ENCODE data around the gene AUTS2.

Gene AUTS2

GRCh38 chr7:69739931-69740431 lies 141.7 kb downstream of the AUTS2 start:
- no peak overlapping the region for H3K4me3 ChIP-seq (ENCODE audit: low read depth, low read length)
- TF ChIP-seq, protein P1, sequence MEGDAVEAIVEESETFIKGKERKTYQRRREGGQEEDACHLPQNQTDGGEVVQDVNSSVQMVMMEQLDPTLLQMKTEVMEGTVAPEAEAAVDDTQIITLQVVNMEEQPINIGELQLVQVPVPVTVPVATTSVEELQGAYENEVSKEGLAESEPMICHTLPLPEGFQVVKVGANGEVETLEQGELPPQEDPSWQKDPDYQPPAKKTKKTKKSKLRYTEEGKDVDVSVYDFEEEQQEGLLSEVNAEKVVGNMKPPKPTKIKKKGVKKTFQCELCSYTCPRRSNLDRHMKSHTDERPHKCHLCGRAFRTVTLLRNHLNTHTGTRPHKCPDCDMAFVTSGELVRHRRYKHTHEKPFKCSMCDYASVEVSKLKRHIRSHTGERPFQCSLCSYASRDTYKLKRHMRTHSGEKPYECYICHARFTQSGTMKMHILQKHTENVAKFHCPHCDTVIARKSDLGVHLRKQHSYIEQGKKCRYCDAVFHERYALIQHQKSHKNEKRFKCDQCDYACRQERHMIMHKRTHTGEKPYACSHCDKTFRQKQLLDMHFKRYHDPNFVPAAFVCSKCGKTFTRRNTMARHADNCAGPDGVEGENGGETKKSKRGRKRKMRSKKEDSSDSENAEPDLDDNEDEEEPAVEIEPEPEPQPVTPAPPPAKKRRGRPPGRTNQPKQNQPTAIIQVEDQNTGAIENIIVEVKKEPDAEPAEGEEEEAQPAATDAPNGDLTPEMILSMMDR (IDR thresholded peaks at IDR 0.05; ENCODE audit: low read depth, low read length), result no peak

- no peak overlapping the region for H3K4me3 ChIP-seq (ENCODE audit: low read depth, low read length)
- TF ChIP-seq, protein P1 (IDR thresholded peaks at IDR 0.05; ENCODE audit: low read depth, low read length), result no peak
These were observed 144.0 kb downstream of the AUTS2 start for GRCh38 chr7:69742237-69742636.

DNA sequence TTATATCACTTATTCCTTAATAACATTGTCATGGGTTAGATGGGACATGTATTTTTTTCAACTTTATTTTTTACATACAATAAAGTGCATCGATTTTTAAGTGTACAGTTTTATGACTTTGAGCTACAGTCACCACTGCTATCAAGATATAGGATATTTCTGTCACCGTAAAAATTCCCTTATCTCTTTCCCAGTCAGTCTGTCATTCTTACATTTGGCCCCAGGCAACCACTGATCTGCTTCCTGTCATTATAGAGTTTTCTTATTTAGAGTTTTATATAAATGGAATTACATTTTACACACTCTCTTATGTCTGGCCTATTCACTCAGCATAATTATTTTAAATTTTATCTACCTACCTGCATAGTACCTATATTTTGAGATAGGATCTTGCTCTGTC lies 145.2 kb downstream of the AUTS2 start:
- H3K4me3 ChIP-seq (ENCODE audit: low read depth, low read length), result no peak overlapping the region
- TF ChIP-seq, protein P1 (IDR thresholded peaks at IDR 0.05; ENCODE audit: low read depth, low read length), result no peak

DNA sequence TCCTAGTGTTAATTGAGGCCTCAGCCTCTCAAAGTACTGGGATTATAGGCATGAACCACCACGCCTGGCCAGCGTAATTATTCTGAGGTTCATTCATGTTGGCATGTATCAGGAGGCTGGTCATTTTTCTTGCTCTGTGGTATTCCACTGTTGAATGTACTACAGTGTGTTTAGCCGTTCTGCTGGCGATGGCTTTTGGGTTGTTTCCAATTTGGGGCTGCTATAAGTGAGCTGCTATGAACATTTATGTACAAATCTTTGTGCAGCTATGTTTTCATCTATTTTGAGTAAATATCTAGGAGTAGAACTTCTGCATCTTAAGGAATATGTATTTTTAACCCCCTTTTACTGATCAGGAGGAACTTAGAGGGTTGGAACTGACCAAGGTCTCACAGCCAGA lies 145.8 kb downstream of the AUTS2 start:
- no peak overlapping the region for H3K4me3 ChIP-seq (ENCODE audit: low read depth, low read length)
- TF ChIP-seq, protein P1 (IDR thresholded peaks at IDR 0.05; ENCODE audit: low read depth, low read length), result no peak

DNA sequence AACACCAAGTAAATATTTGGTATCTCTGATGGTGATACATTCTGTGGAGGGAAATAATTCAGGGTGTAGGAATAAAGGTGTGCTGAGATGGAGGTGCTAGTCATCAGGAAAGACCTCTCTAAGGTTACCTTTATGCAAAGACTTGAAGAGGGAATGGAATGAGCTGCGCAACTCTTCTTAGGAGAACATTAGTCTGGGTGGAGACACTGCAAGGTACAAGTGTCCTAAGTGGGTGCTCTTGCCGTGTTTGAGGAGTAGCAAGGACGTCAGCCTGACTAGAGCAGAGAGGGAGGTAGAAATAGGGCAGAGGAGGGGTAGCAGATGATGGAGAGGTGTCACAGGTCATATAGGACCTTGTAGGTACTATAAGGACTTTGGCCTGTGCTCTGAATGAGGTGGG lies 148.1 kb downstream of the AUTS2 start:
- TF ChIP-seq, protein P1 (IDR thresholded peaks at IDR 0.05; ENCODE audit: low read depth, low read length), result no peak

GRCh38 chr7:69747144-69747543 lies 148.9 kb downstream of the AUTS2 start:
- H3K4me3 ChIP-seq (ENCODE audit: low read depth, low read length), result no peak overlapping the region
- TF ChIP-seq, protein P1 (IDR thresholded peaks at IDR 0.05; ENCODE audit: low read depth, low read length), result no peak

More for the DNA sequence above, 148.1 kb downstream of the AUTS2 start:
- H3K4me3 ChIP-seq (ENCODE audit: low read depth, low read length), result no peak overlapping the region

DNA sequence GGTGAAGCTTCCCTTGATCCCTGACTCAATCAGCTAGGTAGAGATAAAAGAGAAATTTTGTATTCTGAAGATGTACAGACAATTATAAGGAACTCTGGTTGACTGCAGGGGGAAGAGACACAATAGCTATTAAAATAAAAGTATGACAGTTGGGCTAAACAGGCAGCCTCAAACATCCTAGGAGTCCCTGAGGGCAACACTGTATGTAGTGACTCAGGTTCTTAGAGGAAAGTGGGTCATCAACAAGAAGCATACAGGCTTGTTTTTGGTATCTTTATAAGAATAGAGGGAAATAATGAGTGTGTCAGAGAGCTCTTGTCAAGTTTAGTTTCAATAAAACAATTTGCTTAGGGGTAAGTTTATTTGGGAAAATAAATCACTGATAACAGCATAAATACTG lies 150.3 kb downstream of the AUTS2 start:
- TF ChIP-seq, protein P1 (IDR thresholded peaks at IDR 0.05; ENCODE audit: low read depth, low read length), result no peak
- no peak overlapping the region for H3K4me3 ChIP-seq (ENCODE audit: low read depth, low read length)
